Psoas muscle (tissue), 8 donors: ENCODE data around the gene POGLUT2. TPM values are rescaled to one million over a fixed set of nuclear protein-coding genes. Genes with fewer than 3 reads are reported as not detected.
A peak's percentile ranks its signal among the peaks of the same experiment; 100 is the strongest.

Experiments used
- ATAC-seq, 4 donors: fragments of 200-7000 bp; cut with Tn5 transposase; one replicate each; pipeline ENCODE4 v1.9.1; 2020; ENCODE audit warnings: moderate library complexity in 3 of 4, mild to moderate bottlenecking in 2 of 4
- DNase-seq, 2 donors: peaks; one replicate each; pipeline ENCODE4 v3.0.0-alpha.2; 2020
- H3K27ac ChIP-seq: fragments of 200-600 bp; one replicate; pipeline ENCODE4 v1.8.0; 2022
- H3K27me3 ChIP-seq, 3 donors: fragments of 200-600 bp in 1 of 3; one replicate each; pipeline versions ENCODE4 v1.6.1 to v1.8.0; 2013 to 2022; ENCODE audit warnings: low read length in 2 of 3, mild to moderate bottlenecking in 2 of 3, moderate library complexity in 1 of 3; ENCODE audit not compliant: insufficient read depth in 3 of 3
- H3K36me3 ChIP-seq, 2 donors: fragments of 200-600 bp in 1 of 2; one replicate each; pipeline versions ENCODE4 v1.6.1 to v1.8.0; 2013 to 2022; ENCODE audit warnings: low read depth in 1 of 2, mild to moderate bottlenecking in 1 of 2, moderate library complexity in 1 of 2; ENCODE audit not compliant: insufficient read depth in 1 of 2
- H3K4me1 ChIP-seq: fragments of 200-600 bp; one replicate; pipeline ENCODE4 v1.8.0; 2022
- H3K4me3 ChIP-seq: fragments of 200-600 bp; one replicate; pipeline ENCODE4 v1.8.0; 2022; ENCODE audit warnings: mild to moderate bottlenecking
- H3K9me3 ChIP-seq: fragments of 200-600 bp; one replicate; pipeline ENCODE4 v1.8.0; 2022
- WGBS, 3 donors: extraction: QIAGEN DNeasy Blood & Tissue Kit; methylation state at CpG; one replicate each; pipeline versions ENCODE4 v1.1.6 to v1.1.7; 2013; 5-methylcytosine and 5-hydroxymethylcytosine counted together
- intact Hi-C, 2 donors: fragments of 100-400 bp; cut with DNase I; formaldehyde crosslinking; loops; one replicate each; pipeline versions ENCODE4 v1.11.0 to v1.14.2; 2022
- polyA plus RNA-seq, 3 donors: library from polyadenylated mRNA; stranded (reverse); fragments of 200-250 nt; gene quantifications; one replicate each; pipeline ENCODE4 v1.2.3, GENCODE V29; 2013
- total RNA-seq, 4 donors: library from RNA; stranded (reverse); fragmentation: NEBNext Ultra II Directional in 2 of 4; extraction: Animal tissue kit (Norgen Biotek cat#: 25700) in 2 of 4; gene quantifications; one replicate each; pipeline versions ENCODE4 v1.2.1 to v1.2.4, GENCODE V29; 2021 to 2023
- TF ChIP-seq, protein P1 (sequence below): fragments of 200-600 bp; IDR thresholded peaks from one replicate; pipeline ENCODE4 v1.8.0; 2022; ENCODE audit warnings: antibody characterized with exemption
- donor health status: healthy with polysubstance abuse.
- donor health status: DM: no; HTN: no; CAD: no; lungs with moderate emphysema.
- donor health status: Bipolar disorder and iron deficiency.
- donor health status: healthy.
- donor health status: DM: yes; HTN: yes; CAD: no.
- donor health status: DM: no; HTN: no; CAD: no.
- donor health status: DM: no; HTN: no; CAD: no.
- donor health status: DM: yes; HTN: yes; CAD: no.

The POGLUT2 gene
- total and polyA plus RNA-seq, 7 donors, result 0.69 to 1.9 (median 0.96) TPM

DNA sequence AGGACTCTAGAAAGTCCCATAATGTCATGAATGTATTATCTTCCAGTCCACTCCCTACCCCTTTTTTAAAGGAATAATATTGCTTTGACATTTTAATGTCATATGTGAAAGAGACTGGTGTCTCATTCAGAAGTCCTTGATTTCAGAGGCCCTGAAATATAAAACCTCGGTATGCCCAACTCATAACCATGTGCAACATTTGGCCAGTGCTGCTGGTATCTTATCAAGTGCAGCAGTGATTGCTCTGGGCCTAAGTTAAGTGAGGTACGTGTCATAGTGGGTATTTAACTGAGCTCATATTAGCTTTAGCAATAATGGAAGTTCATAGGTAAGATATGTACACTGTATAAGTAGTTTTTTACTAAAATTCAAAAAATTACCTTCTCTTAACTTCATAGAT, 39.9 kb downstream of the POGLUT2 start:
- WGBS, 3 donors, result 36 to 56% (median 39%) methylated on average over 2 of the region's 2 CpGs
- TF ChIP-seq, protein P1, sequence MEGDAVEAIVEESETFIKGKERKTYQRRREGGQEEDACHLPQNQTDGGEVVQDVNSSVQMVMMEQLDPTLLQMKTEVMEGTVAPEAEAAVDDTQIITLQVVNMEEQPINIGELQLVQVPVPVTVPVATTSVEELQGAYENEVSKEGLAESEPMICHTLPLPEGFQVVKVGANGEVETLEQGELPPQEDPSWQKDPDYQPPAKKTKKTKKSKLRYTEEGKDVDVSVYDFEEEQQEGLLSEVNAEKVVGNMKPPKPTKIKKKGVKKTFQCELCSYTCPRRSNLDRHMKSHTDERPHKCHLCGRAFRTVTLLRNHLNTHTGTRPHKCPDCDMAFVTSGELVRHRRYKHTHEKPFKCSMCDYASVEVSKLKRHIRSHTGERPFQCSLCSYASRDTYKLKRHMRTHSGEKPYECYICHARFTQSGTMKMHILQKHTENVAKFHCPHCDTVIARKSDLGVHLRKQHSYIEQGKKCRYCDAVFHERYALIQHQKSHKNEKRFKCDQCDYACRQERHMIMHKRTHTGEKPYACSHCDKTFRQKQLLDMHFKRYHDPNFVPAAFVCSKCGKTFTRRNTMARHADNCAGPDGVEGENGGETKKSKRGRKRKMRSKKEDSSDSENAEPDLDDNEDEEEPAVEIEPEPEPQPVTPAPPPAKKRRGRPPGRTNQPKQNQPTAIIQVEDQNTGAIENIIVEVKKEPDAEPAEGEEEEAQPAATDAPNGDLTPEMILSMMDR, result no peak
- ATAC-seq (peak in 3 of 4 donors; percentile 59 to 64 (median 62)), DNase-seq (no peak)
- Histone ChIP-seq H3K27me3 (no peaks in the 10 kb centered on the region), H3K9me3 (no peaks in the 10 kb centered on the region), H3K4me3 (no peak overlapping the region), H3K27ac (no peak overlapping the region), H3K4me1 (peaks cover 9% of the 10 kb centered on the region), H3K36me3 (no peaks in the 10 kb centered on the region)
- intact Hi-C loops, result no loop called here

DNA sequence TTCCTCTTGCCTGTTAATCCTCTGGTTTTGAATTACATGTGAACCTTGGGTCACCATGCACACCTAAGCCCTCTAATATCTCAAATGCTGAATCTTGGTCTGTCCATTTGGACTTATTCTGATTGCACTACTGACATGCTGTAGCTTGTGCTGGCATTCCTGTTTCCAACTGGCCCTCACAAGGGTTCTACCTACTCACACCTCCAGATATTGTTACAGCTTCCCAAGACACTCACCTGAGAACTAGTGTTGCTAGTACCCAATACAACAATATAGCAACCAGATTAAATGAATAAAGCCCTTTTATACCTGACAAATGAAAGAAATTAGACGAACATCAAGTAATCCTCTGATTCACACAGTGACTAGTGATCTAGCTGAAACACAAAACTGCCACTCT, 41.8 kb downstream of the POGLUT2 start:
- Histone ChIP-seq H3K27me3 (no peaks in the 10 kb centered on the region), H3K36me3 (no peaks in the 10 kb centered on the region), H3K27ac (no peak overlapping the region), H3K4me3 (no peak overlapping the region), H3K4me1 (peaks cover 9% of the 10 kb centered on the region), H3K9me3 (no peaks in the 10 kb centered on the region)
- DNase-seq (no peak), ATAC-seq (no peak)
- TF ChIP-seq, protein P1, result no peak
- WGBS, 3 donors, result 83 to 95% (median 93%) methylated on average over 1 of the region's 1 CpG
- intact Hi-C loops, result no loop called here

DNA sequence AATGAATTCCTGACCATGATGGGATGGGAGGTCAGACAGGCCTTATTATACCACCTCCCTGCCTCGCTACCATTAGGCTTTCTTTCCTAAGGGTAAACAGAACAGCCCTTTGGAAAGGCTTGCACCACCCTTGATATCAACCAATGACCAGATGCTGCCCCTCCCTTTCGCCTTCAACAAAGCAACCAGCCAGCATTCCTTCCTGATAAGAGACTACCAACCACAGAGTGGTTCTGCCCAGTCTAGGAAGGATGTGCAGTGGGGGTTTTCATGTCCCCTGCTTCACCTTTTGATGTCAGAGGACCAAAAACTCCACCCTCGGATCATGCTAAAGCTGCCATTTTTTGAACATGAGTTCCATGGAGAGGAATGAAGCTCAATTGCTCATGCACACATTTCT, 46.9 kb downstream of the POGLUT2 start:
- Histone ChIP-seq H3K36me3 (no peaks in the 10 kb centered on the region), H3K4me1 (no peaks in the 10 kb centered on the region), H3K27ac (no peak overlapping the region), H3K27me3 (no peaks in the 10 kb centered on the region), H3K9me3 (no peaks in the 10 kb centered on the region), H3K4me3 (no peak overlapping the region)
- TF ChIP-seq, protein P1, result no peak
- 93 to 96% (median 94%) methylated on average over 3 of the region's 3 CpGs for WGBS, 3 donors
- no peak for ATAC-seq
- DNase-seq, result no peak
- intact Hi-C loops, result no loop called here

DNA sequence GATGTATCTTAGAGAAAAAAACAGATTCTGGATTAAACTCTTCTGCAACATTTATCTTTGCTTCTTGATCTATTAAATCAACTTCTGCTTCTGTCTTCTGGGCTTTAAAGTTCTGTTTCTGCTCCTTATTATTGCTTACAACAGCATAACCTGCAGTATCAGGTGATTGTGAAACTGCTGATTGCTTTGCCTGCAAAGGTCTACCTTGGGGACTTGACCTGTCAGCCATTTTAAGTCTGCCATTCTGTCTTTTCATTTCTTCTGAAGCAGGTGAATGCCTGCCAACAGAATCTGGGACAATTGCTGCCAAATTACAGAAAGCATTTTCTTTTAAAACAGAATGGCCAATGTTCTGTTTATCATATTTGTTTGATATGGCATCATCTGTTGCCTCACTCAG, 56.3 kb downstream of the POGLUT2 start:
- H3K4me3 ChIP-seq, result no peak overlapping the region
- intact Hi-C loops, result no loop called here

DNA sequence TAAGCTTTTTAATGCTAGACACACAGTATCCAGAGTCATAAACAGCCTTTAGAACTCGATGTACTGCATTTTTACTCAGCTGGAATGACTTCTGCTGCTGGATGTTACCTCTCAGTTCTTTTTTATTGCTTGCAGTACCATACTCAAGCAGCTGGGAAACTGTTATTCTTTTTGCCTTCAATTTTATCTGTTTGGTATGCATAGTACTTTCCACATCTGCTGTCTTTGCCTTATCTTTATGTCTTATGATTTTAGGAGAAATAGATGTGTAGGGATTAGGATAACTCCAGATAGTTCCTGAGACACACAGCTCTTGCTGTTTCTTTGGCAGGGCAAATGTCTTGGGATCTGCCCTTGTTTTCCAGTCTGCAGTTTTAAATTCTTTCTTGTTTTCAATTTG, 56.7 kb downstream of the POGLUT2 start:
- TF ChIP-seq, protein P1, result no peak
- no peak overlapping the region for H3K27ac ChIP-seq
- ATAC-seq, result no peak
- H3K4me3 ChIP-seq, result no peak overlapping the region
- no peaks in the 10 kb centered on the region for H3K36me3 ChIP-seq
- peaks cover 0 to 6% (median 0%) of the 10 kb centered on the region in 3 donors for H3K27me3 ChIP-seq
- DNase-seq, result no peak
- no peaks in the 10 kb centered on the region for H3K9me3 ChIP-seq
- intact Hi-C loops, result no loop called here
- no peaks in the 10 kb centered on the region for H3K4me1 ChIP-seq
- 39 to 53% (median 50%) methylated on average over 1 of the region's 1 CpG for WGBS, 3 donors

More for the DNA sequence above, 56.3 kb downstream of the POGLUT2 start:
- H3K36me3 ChIP-seq, result no peaks in the 10 kb centered on the region
- no peaks in the 10 kb centered on the region for H3K4me1 ChIP-seq
- DNase-seq (no peak), ATAC-seq (no peak)
- no peak overlapping the region for H3K27ac ChIP-seq
- H3K27me3 ChIP-seq, result peaks cover 0 to 6% (median 0%) of the 10 kb centered on the region in 3 donors
- TF ChIP-seq, protein P1, result no peak
- H3K9me3 ChIP-seq, result no peaks in the 10 kb centered on the region
